Fibroblast of lung (primary cell): ENCODE results near the gene CKLF. TPM values are rescaled to one million over a fixed set of nuclear protein-coding genes. Genes with fewer than 3 reads are reported as not detected.
"Not testable (repeated sequence)": the region's sequence is repeated elsewhere in the genome, so short reads cannot be mapped to it uniquely, and the experiment has no call there.

Experiments used
- DNase-seq, 2 donors: peaks; one replicate each; pipeline versions ENCODE4 v3.0.0 to v3.0.0-alpha.2; 2010; ENCODE audit warnings: low read depth in 2 of 2
- H2AFZ ChIP-seq: 2 replicates; pipeline ENCODE4 v1.5.1; 2012; ENCODE audit warnings: low read length, control low read depth, inconsistent platforms
- H3K27ac ChIP-seq: 2 replicates; pipeline ENCODE4 v1.5.1; 2011; ENCODE audit warnings: low read length, control low read depth; ENCODE audit not compliant: insufficient read depth
- H3K27me3 ChIP-seq: 2 replicates; pipeline ENCODE4 v1.5.1; 2011; ENCODE audit warnings: mild to moderate bottlenecking, low read length; ENCODE audit not compliant: control insufficient read depth, insufficient read depth
- H3K36me3 ChIP-seq: 2 replicates; pipeline ENCODE4 v1.5.1; 2011; ENCODE audit warnings: low read length; ENCODE audit not compliant: control insufficient read depth, insufficient read depth
- H3K4me1 ChIP-seq: 2 replicates; pipeline ENCODE4 v1.5.1; 2011; ENCODE audit warnings: low read length; ENCODE audit not compliant: control insufficient read depth, insufficient read depth; ENCODE audit errors: extremely low read depth
- H3K4me2 ChIP-seq: 2 replicates; pipeline ENCODE4 v1.5.1; 2011; ENCODE audit warnings: low read length, control low read depth; ENCODE audit not compliant: insufficient read depth; ENCODE audit errors: extremely low read depth
- H3K4me3 ChIP-seq, 4 experiments: fragments of 200-600 bp in 1 of 4; sonication (generic) in 1 of 4; replicated peaks in 1 of 4; 2 replicates each; pipeline ENCODE4 v1.5.1; 2011 to 2016; ENCODE audit warnings: low read length in 4 of 4, low read depth in 3 of 4, mild to moderate bottlenecking in 3 of 4, control low read depth in 2 of 4, inconsistent platforms in 1 of 4, mixed read lengths in 1 of 4; ENCODE audit not compliant: insufficient read depth in 1 of 4; ENCODE audit errors: control extremely low read depth in 1 of 4
- H3K79me2 ChIP-seq: 2 replicates; pipeline ENCODE4 v1.5.1; 2012; ENCODE audit warnings: mild to moderate bottlenecking, low read length, inconsistent platforms; ENCODE audit not compliant: control insufficient read depth, insufficient read depth
- H3K9ac ChIP-seq: 2 replicates; pipeline ENCODE4 v1.5.1; 2011; ENCODE audit warnings: mild to moderate bottlenecking, low read length, control low read depth; ENCODE audit not compliant: insufficient read depth
- H3K9me3 ChIP-seq: 2 replicates; pipeline ENCODE4 v1.5.1; 2012; ENCODE audit warnings: low read depth, low read length; ENCODE audit not compliant: control insufficient read depth, insufficient read depth
- H4K20me1 ChIP-seq: 2 replicates; pipeline ENCODE4 v1.5.1; 2011; ENCODE audit warnings: low read length; ENCODE audit not compliant: control insufficient read depth, insufficient read depth; ENCODE audit errors: extremely low read depth
- CTCF ChIP-seq, 2 donors: IDR thresholded peaks in 1 of 2; conservative IDR thresholded peaks in 1 of 2; 1 replicate in 1 of 2; 2 replicates in 1 of 2; pipeline ENCODE4 v1.5.1; 2011 to 2012; ENCODE audit warnings: low read length in 2 of 2, control low read depth in 1 of 2, inconsistent platforms in 1 of 2, low read depth in 1 of 2, mild to moderate bottlenecking in 1 of 2
- EZH2 ChIP-seq: IDR thresholded peaks from 2 replicates; pipeline ENCODE4 v1.5.1; 2012; ENCODE audit warnings: low read length, control low read depth, mild to moderate bottlenecking; ENCODE audit errors: missing control alignments
- polyA plus RNA-seq, 2 donors: library from polyadenylated mRNA; depleted of rRNA in 1 of 2; stranded (reverse) in 1 of 2; unstranded in 1 of 2; fragments of >200 nt; gene quantifications; 2 replicates each; pipeline ENCODE4 v1.2.1, GENCODE V29; 2011 to 2012; ENCODE audit warnings: missing spikeins in 1 of 2
- total RNA-seq: library from RNA; depleted of rRNA; stranded (reverse); fragments of >200 nt; gene quantifications from 2 replicates; pipeline ENCODE4 v1.2.1, GENCODE V29; 2014

Gene CKLF
- total and polyA plus RNA-seq, 2 donors (not counting 1 experiment from before 2014, with no cell fraction given): 41.9 to 70.9 TPM

GRCh38 chr16:66610111-66610820 lies 57.9 kb downstream of the CKLF start:
- Histone ChIP-seq H3K9ac (no peak overlapping the region), H4K20me1 (no peaks in the 10 kb centered on the region), H3K4me1 (peaks cover 10% of the 10 kb centered on the region), H3K27ac (no peak overlapping the region), H3K79me2 (peaks cover 3% of the 10 kb centered on the region), H3K4me3 (no peak overlapping the region), H3K9me3 (no peaks in the 10 kb centered on the region), H3K36me3 (peaks cover 19% of the 10 kb centered on the region), H2AFZ (no peak overlapping the region), H3K27me3 (no peaks in the 10 kb centered on the region), H3K4me2 (no peak overlapping the region)
- TF ChIP-seq EZH2 (no peak), CTCF (conservative IDR thresholded peaks at IDR 0.05 in 1 of 2, IDR thresholded peaks at IDR 0.05 in 1 of 2; ENCODE audit: low read depth in 1 of 2, low read length in 2 of 2) (no peak)
- no peak for DNase-seq

GRCh38 chr16:66611911-66612310 lies 59.5 kb downstream of the CKLF start:
- H4K20me1 ChIP-seq, H3K79me2 ChIP-seq, H3K4me1 ChIP-seq, H3K4me3 ChIP-seq, H3K27ac ChIP-seq, DNase-seq, H3K9ac ChIP-seq, H3K27me3 ChIP-seq, H3K4me2 ChIP-seq, H3K9me3 ChIP-seq, H2AFZ ChIP-seq: not testable (repeated sequence)
- H3K36me3 ChIP-seq: peaks cover 19% of the 10 kb centered on the region

- Histone ChIP-seq H3K79me2 (no peaks in the 10 kb centered on the region), H3K27me3 (no peaks in the 10 kb centered on the region), H3K4me3 (no peak overlapping the region), H4K20me1 (no peaks in the 10 kb centered on the region), H3K4me1 (peaks cover 8% of the 10 kb centered on the region), H3K9me3 (no peaks in the 10 kb centered on the region), H3K9ac (no peak overlapping the region), H3K27ac (no peak overlapping the region), H2AFZ (no peak overlapping the region), H3K4me2 (no peak overlapping the region), H3K36me3 (peaks cover 19% of the 10 kb centered on the region)
- no peak for TF ChIP-seq CTCF (conservative IDR thresholded peaks at IDR 0.05 in 1 of 2, IDR thresholded peaks at IDR 0.05 in 1 of 2; ENCODE audit: low read depth in 1 of 2, low read length in 2 of 2)
- no peak for DNase-seq
Observed at GRCh38 chr16:66612422-66612821, 60.0 kb downstream of the CKLF start.
